Mesenchymal stem cell (in vitro differentiated cells and primary cell): ENCODE results near the gene MFNG. TPM values are rescaled to one million over a fixed set of nuclear protein-coding genes. Genes with fewer than 3 reads are reported as not detected.
A peak's percentile ranks its signal among the peaks of the same experiment; 100 is the strongest.

Experiments used
- DNase-seq: peaks from one replicate; pipeline ENCODE4 v3.0.0-alpha.2; 2013
- H2AFZ ChIP-seq: one replicate; pipeline ENCODE4 v1.6.1; 2013; ENCODE audit warnings: low read depth, mild to moderate bottlenecking, control low read depth, inconsistent platforms, low read length, moderate library complexity
- H2AK5ac ChIP-seq: 2 replicates; pipeline ENCODE4 v1.6.1; 2013; ENCODE audit warnings: low read length, moderate library complexity, mild to moderate bottlenecking, inconsistent platforms; ENCODE audit not compliant: severe bottlenecking
- H2BK120ac ChIP-seq: one replicate; pipeline ENCODE4 v1.6.1; 2013; ENCODE audit warnings: low read depth, mild to moderate bottlenecking, inconsistent platforms, low read length, moderate library complexity
- H2BK12ac ChIP-seq, 2 experiments: one replicate each; pipeline ENCODE4 v1.6.1; 2013; ENCODE audit warnings: inconsistent platforms in 2 of 2, low read length in 2 of 2, mild to moderate bottlenecking in 2 of 2, moderate library complexity in 2 of 2, control low read depth in 1 of 2
- H2BK15ac ChIP-seq: one replicate; pipeline ENCODE4 v1.6.1; 2013; ENCODE audit warnings: mild to moderate bottlenecking, low read depth, inconsistent platforms; ENCODE audit not compliant: poor library complexity, severe bottlenecking
- H2BK5ac ChIP-seq: 2 replicates; pipeline ENCODE4 v1.6.1; 2013; ENCODE audit warnings: low read depth, mild to moderate bottlenecking, low read length, control low read depth, inconsistent platforms; ENCODE audit not compliant: poor library complexity, severe bottlenecking
- H3K14ac ChIP-seq, 2 experiments: one replicate each; pipeline ENCODE4 v1.6.1; 2013; ENCODE audit warnings: inconsistent platforms in 2 of 2, low read length in 2 of 2, control low read depth in 1 of 2, mild to moderate bottlenecking in 1 of 2, moderate library complexity in 1 of 2
- H3K18ac ChIP-seq, 2 experiments: one replicate each; pipeline ENCODE4 v1.6.1; 2013; ENCODE audit warnings: inconsistent platforms in 2 of 2, low read length in 2 of 2, control low read depth in 1 of 2, low read depth in 1 of 2, mild to moderate bottlenecking in 1 of 2
- H3K23ac ChIP-seq, 2 experiments: one replicate each; pipeline ENCODE4 v1.6.1; 2013; ENCODE audit warnings: inconsistent platforms in 2 of 2, low read length in 2 of 2, mild to moderate bottlenecking in 2 of 2, moderate library complexity in 2 of 2, control low read depth in 1 of 2
- H3K27ac ChIP-seq: 2 replicates; pipeline ENCODE4 v1.5.1; 2013; ENCODE audit warnings: mild to moderate bottlenecking, moderate library complexity, low read length, control low read depth, inconsistent platforms; ENCODE audit not compliant: poor library complexity, severe bottlenecking
- H3K27me3 ChIP-seq, 2 experiments: 2 replicates each; pipeline versions ENCODE4 v1.6.1 to v1.7.0; 2013; ENCODE audit warnings: low read length in 2 of 2, mild to moderate bottlenecking in 2 of 2, moderate library complexity in 2 of 2, control low read depth in 1 of 2, inconsistent platforms in 1 of 2; ENCODE audit not compliant: control insufficient read depth in 1 of 2, insufficient read depth in 1 of 2
- H3K36me3 ChIP-seq, 2 experiments: 2 replicates each; pipeline versions ENCODE4 v1.6.1 to v1.7.0; 2013; ENCODE audit warnings: low read length in 2 of 2, control low read depth in 1 of 2, inconsistent platforms in 1 of 2, low read depth in 1 of 2, mild to moderate bottlenecking in 1 of 2; ENCODE audit not compliant: insufficient read depth in 2 of 2, control insufficient read depth in 1 of 2
- H3K4ac ChIP-seq, 2 experiments: one replicate each; pipeline ENCODE4 v1.6.1; 2013; ENCODE audit warnings: inconsistent platforms in 2 of 2, low read length in 2 of 2, mild to moderate bottlenecking in 2 of 2, moderate library complexity in 2 of 2, control low read depth in 1 of 2, low read depth in 1 of 2
- H3K4me1 ChIP-seq: 2 replicates; pipeline ENCODE4 v1.6.1; 2013; ENCODE audit warnings: low read depth, low read length, control low read depth; ENCODE audit not compliant: control insufficient read depth, insufficient read depth
- H3K4me2 ChIP-seq: 2 replicates; pipeline ENCODE4 v1.6.1; 2013; ENCODE audit warnings: low read length, mild to moderate bottlenecking, inconsistent platforms; ENCODE audit not compliant: poor library complexity, severe bottlenecking
- H3K4me3 ChIP-seq, 2 experiments: 2 replicates each; pipeline versions ENCODE4 v1.5.1 to v1.7.0; 2013; ENCODE audit warnings: low read length in 2 of 2, mild to moderate bottlenecking in 2 of 2, control low read depth in 1 of 2, low read depth in 1 of 2; ENCODE audit not compliant: insufficient read depth in 1 of 2
- H3K79me1 ChIP-seq: replicated peaks from 2 replicates; pipeline ENCODE4 v1.6.1; 2013; ENCODE audit warnings: mild to moderate bottlenecking, control low read depth, low read length, inconsistent platforms; ENCODE audit not compliant: poor library complexity, severe bottlenecking
- H3K9ac ChIP-seq: 2 replicates; pipeline ENCODE4 v1.7.0; 2013; ENCODE audit warnings: mild to moderate bottlenecking, low read length, moderate library complexity
- H3K9me3 ChIP-seq: 2 replicates; pipeline ENCODE4 v1.7.0; 2013; ENCODE audit warnings: mild to moderate bottlenecking, low read length; ENCODE audit not compliant: control insufficient read depth
- H4K8ac ChIP-seq: one replicate; pipeline ENCODE4 v1.6.1; 2013; ENCODE audit warnings: inconsistent platforms, mild to moderate bottlenecking, low read length, moderate library complexity
- H4K91ac ChIP-seq: one replicate; pipeline ENCODE4 v1.6.1; 2013; ENCODE audit warnings: mild to moderate bottlenecking, low read length, inconsistent platforms
- WGBS: methylation state at CpG from one replicate; pipeline ENCODE4 v1.1.7; 2013; ENCODE audit warnings: mixed read lengths; 5-methylcytosine and 5-hydroxymethylcytosine counted together
- polyA plus RNA-seq, 2 experiments: library from polyadenylated mRNA; stranded (reverse); fragments of 200-250 nt; gene quantifications; one replicate each; pipeline ENCODE4 v1.2.3, GENCODE V29; 2013

The MFNG gene, protein sequence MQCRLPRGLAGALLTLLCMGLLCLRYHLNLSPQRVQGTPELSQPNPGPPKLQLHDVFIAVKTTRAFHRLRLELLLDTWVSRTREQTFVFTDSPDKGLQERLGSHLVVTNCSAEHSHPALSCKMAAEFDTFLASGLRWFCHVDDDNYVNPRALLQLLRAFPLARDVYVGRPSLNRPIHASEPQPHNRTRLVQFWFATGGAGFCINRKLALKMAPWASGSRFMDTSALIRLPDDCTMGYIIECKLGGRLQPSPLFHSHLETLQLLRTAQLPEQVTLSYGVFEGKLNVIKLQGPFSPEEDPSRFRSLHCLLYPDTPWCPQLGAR
- 0.06 TPM for polyA plus RNA-seq (2013, experiment 1 of 2)
- 0.04 TPM for polyA plus RNA-seq (2013, experiment 2 of 2)

DNA sequence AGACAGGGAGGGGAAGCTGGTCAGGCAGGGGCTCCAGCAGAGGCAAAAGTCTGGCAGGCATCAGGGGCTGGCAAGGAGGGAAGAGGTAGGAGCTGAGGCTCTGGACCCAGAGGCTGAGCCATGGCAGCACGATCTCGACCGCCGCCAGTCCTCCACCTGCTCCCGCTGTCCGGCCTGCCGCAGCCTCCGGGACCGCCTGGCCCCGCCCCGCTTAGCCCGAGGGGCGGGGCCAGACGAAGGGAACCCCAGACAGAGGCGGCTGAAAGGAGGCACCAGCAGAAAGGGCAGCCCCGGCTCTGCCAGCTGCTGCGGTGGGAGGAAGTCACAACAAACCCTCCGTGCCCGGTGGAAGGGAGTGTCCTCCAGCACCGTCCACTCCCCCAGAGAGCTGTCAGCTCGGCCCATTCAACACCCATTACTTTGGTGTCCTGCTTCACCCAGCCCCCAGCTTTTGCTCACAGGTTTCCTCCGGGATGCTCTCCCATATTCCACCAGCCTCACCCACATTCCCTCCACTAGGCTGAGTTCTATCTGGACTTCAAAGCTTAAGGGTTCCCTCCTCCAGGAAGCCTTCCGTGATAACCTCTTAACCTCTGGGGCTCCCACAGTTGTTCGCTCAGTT is at the start of gene MFNG:
TSS of gene MFNG (minus strand) at position 161 of the 622 bp plus-strand sequence. CDS start 207 bp downstream, outside the sequence.
- WGBS = 9% methylated on average over 24 of the region's 24 CpGs
- no peak within 1 kb of the TSS for H2AFZ ChIP-seq
- peaks cover 22% of the 10 kb centered on the region for H3K4me1 ChIP-seq
- H3K27me3 ChIP-seq = peaks cover 0 to 46% of the 10 kb centered on the region in 2 experiments
- no peak within 1 kb of the TSS for H3K14ac ChIP-seq
- no peak within 1 kb of the TSS for H3K9ac ChIP-seq
- H4K8ac ChIP-seq = no peak within 1 kb of the TSS
- H2AK5ac ChIP-seq = peak within 1 kb of the TSS; percentile 49
- H3K79me1 ChIP-seq = peaks cover 8% of the 10 kb centered on the region
- H2BK120ac ChIP-seq = no peak within 1 kb of the TSS
- no peaks in the 10 kb centered on the region for H3K9me3 ChIP-seq
- H3K36me3 ChIP-seq = peaks cover 17 to 32% of the 10 kb centered on the region in 2 experiments
- H2BK5ac ChIP-seq = no peak within 1 kb of the TSS
- no peak within 1 kb of the TSS for H3K4ac ChIP-seq
- peak within 1 kb of the TSS; percentile 42 for H3K4me2 ChIP-seq
- peak within 1 kb of the TSS in 1 of 2 experiments; percentile 5 for H3K18ac ChIP-seq
- no peak within 1 kb of the TSS for H2BK12ac ChIP-seq
- no peak within 1 kb of the TSS for H4K91ac ChIP-seq
- DNase-seq = peak; percentile 58
- H3K23ac ChIP-seq = no peak within 1 kb of the TSS
- no peak within 1 kb of the TSS for H3K27ac ChIP-seq
- H2BK15ac ChIP-seq = no peak within 1 kb of the TSS
- H3K4me3 ChIP-seq = peak within 1 kb of the TSS in 1 of 2 experiments; percentile 41

DNA sequence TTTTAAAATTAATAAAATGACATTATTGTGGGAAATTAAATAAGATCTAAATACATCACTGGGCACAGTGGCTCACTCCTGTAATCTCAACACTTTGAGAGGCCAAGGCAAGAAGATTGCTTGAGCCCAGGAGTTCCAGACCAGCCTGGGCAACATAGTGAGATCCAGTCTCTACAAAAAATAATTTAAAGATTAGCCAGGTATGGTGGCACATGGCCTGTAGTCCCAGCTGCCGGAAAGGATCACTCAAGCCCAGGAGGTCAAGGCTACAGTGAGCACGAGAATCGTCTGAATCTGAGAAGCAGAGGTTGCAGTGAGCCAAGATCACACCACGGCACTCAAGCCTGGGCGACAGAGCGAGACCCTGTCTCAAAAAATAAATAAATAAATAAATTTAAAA is 49.0 kb upstream of the MFNG start:
- Histone ChIP-seq H2BK120ac (no peak overlapping the region), H2BK15ac (no peak overlapping the region), H3K9me3 (no peaks in the 10 kb centered on the region), H3K14ac (no peak overlapping the region), H2AFZ (no peak overlapping the region), H3K9ac (no peak overlapping the region), H4K91ac (no peak overlapping the region), H3K4me2 (no peak overlapping the region), H2BK12ac (no peak overlapping the region), H4K8ac (no peak overlapping the region), H3K18ac (no peak overlapping the region), H3K4ac (no peak overlapping the region), H2BK5ac (no peak overlapping the region), H3K4me3 (no peak overlapping the region), H3K23ac (no peak overlapping the region), H3K27ac (no peak overlapping the region), H3K4me1 (peaks cover 10% of the 10 kb centered on the region), H3K79me1 (no peaks in the 10 kb centered on the region), H3K36me3 (no peaks in the 10 kb centered on the region), H3K27me3 (no peaks in the 10 kb centered on the region), H2AK5ac (no peak overlapping the region)
- no peak for DNase-seq
- 85% methylated on average over 3 of the region's 6 CpGs for WGBS

DNA sequence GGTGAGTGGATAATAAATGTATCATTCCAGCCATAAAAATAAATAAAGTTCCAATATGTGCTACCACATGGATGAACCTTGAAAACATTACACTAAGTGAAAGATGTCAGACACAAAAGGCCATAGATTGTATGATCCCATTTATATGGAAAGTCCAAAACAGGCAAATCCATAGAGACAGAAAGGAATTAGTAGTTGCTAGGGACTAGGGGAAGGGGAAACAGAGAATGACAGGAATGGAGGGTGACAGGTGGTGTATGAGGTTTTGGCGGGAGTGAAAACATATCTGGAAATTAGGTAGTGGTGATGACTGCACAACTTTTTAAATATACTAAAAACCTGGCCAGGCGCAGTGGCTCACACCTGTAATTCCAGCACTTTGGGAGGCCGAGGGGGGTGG is 48.3 kb upstream of the MFNG start:
- no peak overlapping the region for H4K91ac ChIP-seq
- H2BK15ac ChIP-seq = no peak overlapping the region
- H4K8ac ChIP-seq = no peak overlapping the region
- no peaks in the 10 kb centered on the region for H3K9me3 ChIP-seq
- no peak overlapping the region for H3K4me3 ChIP-seq
- no peak overlapping the region for H3K4ac ChIP-seq
- H3K4me1 ChIP-seq = peaks cover 10% of the 10 kb centered on the region
- H3K27ac ChIP-seq = no peak overlapping the region
- H2BK120ac ChIP-seq = no peak overlapping the region
- H2AFZ ChIP-seq = no peak overlapping the region
- no peak overlapping the region for H3K4me2 ChIP-seq
- DNase-seq = no peak
- H3K18ac ChIP-seq = no peak overlapping the region
- H3K23ac ChIP-seq = no peak overlapping the region
- no peak overlapping the region for H3K14ac ChIP-seq
- H3K36me3 ChIP-seq = no peaks in the 10 kb centered on the region
- H3K79me1 ChIP-seq = no peaks in the 10 kb centered on the region
- no peaks in the 10 kb centered on the region for H3K27me3 ChIP-seq
- H2BK12ac ChIP-seq = no peak overlapping the region
- no peak overlapping the region for H2BK5ac ChIP-seq
- no peak overlapping the region for H3K9ac ChIP-seq
- H2AK5ac ChIP-seq = no peak overlapping the region
- 100% methylated on average over 3 of the region's 3 CpGs for WGBS

DNA sequence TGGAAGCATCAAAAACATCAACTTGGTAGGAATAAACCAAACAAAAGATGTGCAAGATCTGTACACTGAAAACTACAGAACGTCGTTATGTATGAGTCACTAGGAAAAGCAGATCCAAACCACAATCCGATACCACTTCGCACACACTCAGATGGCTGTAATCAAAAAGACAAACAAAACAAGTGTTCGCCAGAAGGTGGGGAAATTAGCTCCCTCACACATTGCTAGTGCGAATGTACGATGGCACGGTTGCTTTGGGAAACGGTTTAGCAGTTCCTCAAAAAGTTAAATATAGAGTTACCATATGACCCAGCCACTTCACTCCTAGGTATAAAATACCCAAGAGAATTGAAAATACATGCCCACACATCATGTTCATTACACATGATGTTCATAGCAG is 47.8 kb upstream of the MFNG start:
- Histone ChIP-seq H2AFZ (no peak overlapping the region), H3K27ac (no peak overlapping the region), H3K4me2 (no peak overlapping the region), H3K27me3 (no peaks in the 10 kb centered on the region), H2BK120ac (no peak overlapping the region), H2BK12ac (no peak overlapping the region), H3K4ac (no peak overlapping the region), H3K79me1 (no peaks in the 10 kb centered on the region), H3K4me3 (no peak overlapping the region), H2BK15ac (no peak overlapping the region), H3K23ac (no peak overlapping the region), H3K18ac (no peak overlapping the region), H3K14ac (no peak overlapping the region), H4K8ac (no peak overlapping the region), H2AK5ac (no peak overlapping the region), H3K36me3 (no peaks in the 10 kb centered on the region), H2BK5ac (no peak overlapping the region), H3K4me1 (peaks cover 7% of the 10 kb centered on the region), H3K9me3 (no peaks in the 10 kb centered on the region), H4K91ac (no peak overlapping the region), H3K9ac (peak overlapping the region; percentile 49)
- WGBS = 3% methylated on average over 9 of the region's 9 CpGs
- DNase-seq = peak; percentile 87
